NCI-H748 (cell line): ENCODE results near the gene ARL6IP4.
"Not testable (repeated sequence)": the region's sequence is repeated elsewhere in the genome, so short reads cannot be mapped to it uniquely, and the experiment has no call there.

Source experiments
- DNase-seq: peaks from one replicate; lab custom pipeline; 2025; ENCODE audit not compliant: unreplicated experiment; lab: John Stamatoyannopoulos, UW

ARL6IP4 gene

DNA sequence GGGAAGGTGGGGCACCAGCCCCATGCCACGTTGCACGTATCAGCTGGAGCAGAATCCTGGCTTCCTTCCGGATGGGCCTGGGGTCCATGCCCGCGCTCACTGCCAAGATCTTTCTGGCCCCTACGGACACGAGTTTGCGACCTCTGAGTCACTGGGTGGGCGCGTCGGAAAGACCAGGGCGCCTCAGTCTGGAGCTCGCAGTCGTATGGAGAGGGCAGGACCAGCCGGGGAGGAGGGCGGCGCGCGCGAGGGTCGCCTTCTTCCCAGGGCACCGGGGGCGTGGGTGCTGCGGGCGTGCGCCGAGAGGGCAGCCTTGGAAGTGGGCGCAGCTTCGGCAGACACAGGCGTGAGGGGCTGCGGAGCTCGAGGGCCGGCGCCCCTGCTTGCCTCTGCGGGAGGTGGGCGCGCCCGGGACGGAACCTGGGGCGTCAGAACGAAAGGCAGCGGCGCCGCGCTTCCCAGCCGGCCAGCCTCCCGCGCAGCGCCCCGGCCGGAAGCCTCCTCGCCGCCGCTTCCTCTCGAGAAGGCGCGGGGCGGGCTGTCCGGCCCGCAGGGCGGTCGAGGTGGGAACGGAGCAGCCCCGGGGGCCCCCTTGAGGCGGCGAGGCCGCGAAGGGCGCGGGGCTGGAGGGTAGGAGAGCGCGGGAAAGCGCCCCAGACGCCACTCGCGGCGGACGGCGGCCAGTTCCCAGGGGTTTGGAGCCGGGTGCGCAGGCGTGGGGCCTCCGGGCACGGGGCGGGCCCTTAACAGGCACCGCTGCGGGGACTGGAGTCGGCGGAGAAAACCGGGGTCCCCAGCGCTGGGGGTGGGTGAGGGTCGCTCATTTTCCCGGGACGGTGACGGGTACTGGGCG, at the start of gene ARL6IP4:
TSS of gene ARL6IP4 (plus strand) at position 499 of the 853 bp plus-strand sequence. CDS start 459 bp downstream, outside the sequence.
- DNase-seq, result peak; percentile 70

DNA sequence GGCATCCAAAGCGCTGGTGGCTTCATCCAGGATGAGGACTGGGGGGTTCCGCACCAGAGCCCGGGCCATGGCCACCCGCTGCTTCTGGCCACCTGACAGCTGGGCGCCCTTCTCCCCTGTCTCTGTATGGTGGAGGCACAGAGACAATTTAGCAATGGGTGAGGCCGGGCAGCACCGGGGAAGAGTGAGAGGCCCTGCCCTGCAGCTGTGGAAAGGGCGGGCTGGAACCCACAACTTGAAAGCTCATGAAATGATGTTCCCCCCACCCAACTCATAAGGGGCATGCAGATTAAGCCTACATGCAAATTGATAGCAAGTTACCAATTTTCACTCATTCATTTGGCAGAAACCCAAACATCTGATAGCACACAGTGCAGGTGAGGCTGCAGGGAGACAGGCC, 48.3 kb upstream of the ARL6IP4 start:
- DNase-seq, result no peak

DNA sequence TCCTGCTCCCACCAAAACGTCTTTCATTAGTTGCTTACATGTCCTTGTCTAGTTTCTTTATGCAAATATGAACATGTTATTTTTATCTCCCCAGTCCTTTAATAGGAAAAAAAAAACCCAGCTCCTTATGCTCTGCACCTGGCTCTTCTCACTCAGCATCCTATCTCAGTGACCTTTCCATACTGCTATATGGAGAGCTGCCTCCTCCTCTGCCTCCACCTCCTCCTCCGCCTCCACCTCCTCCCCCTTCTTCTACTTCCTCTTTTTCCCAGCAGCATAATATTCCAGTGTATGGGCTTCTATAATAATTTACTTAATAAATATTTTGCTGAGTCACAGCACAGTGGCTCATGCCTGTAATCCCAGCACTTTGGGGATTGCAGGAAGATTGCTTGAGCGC, 45.8 kb upstream of the ARL6IP4 start:
- no peak for DNase-seq

DNA sequence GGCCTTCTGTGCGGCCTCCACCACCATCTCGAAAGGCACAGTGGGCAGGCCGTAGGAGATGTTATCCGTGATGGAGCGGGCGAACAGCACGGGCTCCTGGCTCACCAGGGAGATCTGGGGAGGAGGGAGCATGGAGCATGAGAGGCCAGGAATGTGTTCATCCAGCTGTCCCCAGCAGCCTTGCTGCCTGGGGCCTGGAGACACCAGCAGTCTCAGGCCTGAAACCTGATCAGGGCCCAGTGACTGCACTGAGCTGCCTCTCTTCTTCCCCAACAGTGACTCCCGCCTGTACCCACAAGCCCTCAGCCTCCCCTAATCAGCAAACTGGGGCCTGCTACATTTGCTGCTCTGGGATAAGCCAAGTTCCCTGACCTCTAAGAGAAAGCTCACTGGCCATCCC, 45.2 kb upstream of the ARL6IP4 start:
- DNase-seq, result no peak

DNA sequence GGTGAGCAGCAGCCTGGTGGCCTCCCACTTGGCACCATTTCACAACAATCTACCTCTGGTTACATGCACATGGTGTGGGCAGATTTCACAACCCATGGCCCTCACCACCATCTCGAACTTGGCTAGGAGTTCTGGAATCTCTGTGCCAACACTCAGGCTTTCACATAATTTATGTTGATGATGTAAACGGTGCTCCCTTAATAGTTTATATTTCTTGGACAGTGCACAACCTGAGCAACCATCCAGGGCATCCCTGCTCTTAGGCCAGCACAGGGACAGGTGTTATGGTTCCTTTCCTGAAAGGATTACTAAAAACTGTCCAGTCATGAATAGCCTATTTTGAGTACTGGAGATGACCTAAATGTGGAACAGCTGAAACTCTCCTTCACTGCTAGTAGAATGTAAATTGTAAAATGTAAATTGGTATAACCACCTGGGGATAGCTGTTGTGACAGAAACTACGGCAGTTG, 42.8 kb upstream of the ARL6IP4 start:
- no peak for DNase-seq

DNA sequence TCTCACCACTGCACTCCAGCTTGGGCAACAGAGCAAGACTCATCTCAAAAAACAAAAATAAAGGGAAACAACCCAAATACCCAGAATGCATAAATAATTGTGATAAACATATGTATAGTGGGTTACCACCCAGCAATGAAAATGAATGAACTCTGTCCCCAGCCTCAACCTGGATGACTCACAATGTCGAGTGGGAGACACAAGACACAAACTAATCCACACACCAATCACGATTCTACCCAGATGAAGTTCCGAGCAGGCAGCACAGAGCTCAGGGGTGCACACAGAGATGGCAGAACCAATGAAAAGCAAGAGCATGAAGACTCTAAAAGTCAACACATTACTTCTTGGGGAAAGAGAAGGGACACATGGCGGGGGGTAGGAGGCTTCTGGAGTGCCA, 41.4 kb upstream of the ARL6IP4 start:
- DNase-seq, result no peak

DNA sequence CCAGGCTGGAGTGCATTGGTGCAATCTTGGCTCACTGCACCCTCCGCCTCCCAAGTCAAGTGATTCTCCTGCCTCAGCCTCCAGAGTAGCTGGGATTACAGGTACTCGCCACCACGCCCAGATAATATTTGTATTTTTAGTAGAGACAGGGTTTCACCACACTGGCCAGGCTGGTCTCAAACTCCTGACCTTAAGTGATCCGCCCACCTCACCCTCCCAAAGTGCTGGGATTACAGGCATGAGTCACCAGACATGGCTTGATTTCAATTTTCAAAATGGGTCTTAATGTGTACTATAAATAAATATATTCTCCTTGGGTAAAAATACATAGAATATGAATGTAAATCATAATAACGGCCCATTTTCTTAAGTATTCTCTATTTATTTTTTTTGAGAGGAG, 39.1 kb upstream of the ARL6IP4 start:
- DNase-seq, result not testable (repeated sequence)

DNA sequence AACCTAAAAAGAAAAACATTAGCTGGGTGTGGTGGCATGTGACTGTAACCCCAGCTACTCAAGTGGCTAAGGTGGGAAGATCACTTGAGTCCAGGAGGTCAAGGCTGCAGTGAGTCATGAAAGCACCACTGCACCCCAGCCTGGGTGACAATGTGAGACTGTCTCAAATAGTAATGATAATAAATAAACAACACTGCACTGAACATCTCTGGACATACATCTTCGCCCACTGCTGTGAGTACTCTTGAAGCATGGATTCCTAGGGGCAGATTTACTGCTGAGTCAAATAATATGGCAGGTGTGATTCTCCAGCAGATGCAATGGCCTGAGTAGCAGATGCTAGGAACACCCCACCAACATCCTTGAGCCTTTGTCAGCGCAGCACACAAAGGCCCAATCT, 37.8 kb upstream of the ARL6IP4 start:
- DNase-seq, result no peak

DNA sequence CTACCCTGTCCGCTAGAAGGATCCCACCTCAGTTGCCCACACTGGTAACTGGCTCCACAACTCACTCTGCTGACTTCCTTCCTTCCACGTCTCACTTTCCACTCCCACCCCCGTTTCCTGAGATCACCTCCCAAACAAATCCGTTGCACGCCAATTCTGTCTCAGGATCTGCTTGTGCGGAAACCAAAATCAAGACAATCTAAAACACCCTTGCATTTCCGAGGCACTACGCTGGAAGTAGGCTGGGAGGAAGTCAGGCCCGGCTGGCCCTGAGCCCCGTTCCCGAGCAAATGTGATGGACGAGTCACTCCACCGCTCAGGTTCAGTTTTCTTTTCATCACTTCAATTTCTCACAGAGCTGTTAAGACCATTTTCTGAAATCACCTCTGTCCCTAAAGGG, 37.3 kb upstream of the ARL6IP4 start:
- no peak for DNase-seq

DNA sequence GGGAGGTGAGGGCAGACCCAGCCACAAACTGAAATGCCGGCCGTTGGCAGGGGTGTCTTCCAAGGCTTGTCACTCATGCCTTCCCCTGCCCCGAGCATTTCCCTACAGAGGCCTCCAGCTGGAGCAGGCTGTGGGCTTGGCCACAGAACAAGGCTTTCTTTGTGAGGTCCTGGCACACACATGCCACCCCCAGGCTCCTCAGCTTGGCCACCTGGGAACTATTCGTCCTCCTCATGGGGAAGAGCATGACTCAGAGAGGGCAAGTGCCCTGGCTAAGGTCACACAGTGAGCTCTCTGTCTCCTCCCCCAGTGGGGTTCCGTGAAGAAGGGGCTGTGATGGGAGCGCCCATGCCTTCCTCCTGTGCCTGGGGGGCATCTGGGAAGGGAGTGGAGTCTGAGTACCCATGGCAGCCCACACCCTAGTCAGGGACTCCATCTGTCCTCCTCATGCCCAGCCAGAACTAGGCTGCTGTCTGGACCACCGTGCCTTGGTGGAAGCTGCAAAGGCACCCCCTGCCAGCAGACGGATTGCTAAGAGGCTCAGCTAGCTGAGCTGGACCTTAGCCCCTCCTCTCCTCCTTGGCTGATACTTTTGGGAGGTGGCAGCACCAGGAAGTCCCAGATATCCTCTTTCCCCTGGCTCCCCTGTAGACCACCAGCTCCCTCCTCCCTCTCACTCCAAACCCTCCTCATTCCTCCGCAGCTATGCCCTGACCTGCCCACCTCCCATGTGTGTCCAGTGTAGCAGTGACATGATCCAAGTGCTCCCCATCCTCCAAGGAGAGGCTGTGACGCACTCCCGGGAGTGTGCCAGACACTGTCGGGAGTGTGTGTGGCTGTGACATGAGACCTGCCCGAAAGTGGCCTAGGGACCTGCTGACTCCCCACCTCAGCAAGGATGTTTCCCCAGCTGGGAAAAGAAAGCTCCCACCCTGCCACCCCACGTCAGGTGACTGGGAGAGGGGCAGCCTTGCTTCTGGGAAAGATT, 35.6 kb upstream of the ARL6IP4 start:
- no peak for DNase-seq

DNA sequence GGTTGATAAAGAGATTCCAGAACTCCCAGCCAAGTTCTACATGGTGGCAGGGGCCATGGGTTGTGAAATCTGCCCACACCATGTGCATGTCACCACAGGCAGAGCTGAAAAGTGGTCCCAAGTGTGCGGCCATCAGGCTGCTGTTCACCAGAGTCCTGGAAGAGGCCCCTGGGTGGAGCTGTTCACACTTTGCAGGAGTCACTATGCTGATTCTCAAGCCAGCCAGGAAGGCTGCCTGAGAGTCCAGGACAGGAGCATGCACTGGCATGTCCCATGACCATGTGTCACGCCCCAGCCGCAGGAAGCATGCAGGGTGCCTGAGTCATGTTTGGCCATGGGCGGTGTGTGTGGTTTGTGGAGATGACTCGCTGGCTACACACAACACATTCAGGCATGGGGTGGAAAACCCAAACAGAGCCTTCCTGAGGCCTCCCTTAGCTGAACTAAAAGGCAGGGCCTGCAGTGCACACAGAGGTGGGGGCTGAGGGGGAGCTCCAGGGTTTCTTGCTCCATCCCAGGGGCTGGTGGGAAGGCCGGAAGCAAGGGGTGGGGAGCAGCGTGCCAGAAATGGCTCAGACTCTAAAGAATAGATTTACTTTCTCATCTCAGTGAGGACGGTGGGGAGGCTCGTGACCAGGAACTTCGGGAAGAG, 33.7 kb upstream of the ARL6IP4 start:
- no peak for DNase-seq

DNA sequence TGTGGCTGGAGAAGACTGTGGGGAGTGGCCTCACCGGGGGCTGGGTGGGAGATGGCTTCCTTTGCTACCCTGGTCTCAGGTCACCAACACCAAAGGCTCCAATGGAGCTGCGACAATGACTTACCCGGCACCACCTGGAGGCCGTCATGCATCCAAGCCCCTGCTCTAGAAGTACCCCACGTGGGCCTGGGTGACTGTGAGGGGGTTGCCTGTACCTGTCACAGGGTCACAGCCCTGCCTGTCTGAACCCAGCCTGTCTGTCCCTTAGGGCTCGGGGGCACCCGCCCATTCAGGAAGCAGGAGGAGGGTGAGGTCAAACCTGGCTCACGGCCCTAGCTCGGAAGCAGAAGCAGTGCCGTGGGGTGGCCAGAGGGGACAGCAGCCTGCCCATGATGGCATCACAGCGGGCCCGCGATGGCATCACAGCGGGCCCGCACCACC, 33.1 kb upstream of the ARL6IP4 start:
- DNase-seq, result no peak

DNA sequence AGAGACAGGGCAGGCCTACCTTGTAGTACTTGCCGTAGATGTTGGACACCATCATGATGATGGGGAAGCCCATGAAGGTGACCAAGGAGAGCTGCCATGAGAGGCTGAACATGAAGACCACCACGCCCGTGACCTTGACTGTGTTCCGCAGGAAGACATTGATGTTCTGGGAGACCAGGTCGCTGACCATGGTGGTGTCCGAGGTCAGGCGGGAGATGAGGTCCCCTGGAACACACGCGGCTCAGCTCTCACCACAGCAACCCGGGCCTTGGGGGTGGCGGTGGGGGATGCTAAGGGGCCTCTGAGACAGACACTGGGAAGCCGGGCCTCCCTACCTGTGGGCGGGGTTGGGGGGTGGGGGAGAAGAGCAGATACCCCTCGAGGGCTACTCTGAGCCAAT, 31.9 kb upstream of the ARL6IP4 start:
- no peak for DNase-seq

DNA sequence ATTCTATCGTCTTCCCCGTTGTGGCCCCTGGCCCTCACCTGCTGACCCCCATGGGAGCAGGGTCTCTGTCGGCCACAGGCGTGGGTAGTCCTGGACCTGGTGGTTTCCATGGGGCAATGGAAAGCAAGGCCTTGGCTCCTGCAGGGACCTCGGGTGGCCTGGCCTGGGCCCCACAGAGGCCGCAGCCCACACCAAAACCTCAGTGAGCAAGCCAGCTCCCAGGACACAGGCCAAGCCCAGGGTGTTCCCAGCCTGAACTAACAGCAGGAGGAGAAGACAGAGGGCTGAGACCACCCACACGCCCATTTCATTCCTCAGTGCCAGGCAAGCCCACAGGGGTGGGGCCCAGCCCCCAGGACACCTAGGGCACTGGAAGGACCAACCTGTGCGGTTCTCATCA, 31.1 kb upstream of the ARL6IP4 start:
- DNase-seq, result no peak

DNA sequence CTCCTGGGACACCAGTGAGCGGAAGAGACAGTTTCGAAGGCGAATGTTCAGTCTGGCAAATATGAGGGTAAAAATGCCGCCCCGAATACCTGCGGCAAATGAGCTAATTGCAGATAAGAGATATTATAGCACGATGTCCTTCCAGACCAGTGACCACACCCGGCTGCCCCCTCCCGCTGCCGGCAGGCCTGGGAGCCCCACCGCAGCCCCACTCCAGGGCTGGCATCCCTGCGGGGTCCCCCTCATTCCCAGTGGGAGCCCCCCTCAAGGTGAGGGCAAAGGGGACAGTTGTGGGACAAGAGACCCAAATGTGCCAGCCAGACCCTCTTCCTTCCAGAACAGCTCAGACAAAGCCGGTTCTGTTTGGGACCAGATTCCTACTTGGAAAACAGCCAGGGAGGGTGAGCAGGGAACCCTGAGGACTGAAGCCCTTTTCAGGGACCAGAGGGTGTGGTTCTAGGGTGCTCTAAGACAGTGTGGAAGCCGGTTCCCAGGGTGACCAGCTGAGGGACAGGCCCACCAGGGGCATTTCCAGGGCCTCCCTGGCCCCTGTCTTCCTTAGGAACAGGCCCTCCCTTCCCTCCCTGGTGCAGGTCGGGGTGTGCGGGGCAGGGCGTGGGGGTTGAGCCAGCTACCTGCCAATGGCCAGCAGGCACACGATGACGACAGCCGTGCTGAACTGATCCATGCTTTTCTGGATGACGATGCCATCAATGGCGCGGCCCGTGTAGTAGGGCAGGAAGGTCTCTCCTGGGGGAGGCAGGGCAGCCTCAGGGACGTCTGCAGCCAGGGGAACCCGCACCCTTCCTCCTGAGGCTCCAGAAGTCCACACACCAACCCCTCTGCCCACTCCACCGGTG, 30.4 kb upstream of the ARL6IP4 start:
- no peak for DNase-seq

DNA sequence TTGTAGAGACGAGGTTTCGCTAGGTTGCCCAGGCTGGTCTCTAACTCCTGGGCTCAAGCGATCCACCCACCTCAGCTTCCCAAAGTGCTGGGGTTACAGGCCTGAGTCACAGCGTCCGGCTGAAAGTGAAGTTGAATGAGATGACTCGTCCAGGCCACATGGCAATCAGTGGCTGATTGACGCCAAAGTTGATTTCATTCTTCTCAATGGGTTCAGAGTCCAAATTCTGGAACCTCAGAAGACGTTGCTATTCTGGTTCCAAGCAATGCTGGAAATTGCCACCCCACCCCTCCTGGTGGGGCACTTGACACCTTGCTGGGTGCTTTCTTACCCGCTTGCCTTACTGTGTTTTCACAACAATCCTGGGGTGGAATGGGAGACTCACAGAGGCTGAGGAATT, 29.1 kb upstream of the ARL6IP4 start:
- DNase-seq, result no peak

DNA sequence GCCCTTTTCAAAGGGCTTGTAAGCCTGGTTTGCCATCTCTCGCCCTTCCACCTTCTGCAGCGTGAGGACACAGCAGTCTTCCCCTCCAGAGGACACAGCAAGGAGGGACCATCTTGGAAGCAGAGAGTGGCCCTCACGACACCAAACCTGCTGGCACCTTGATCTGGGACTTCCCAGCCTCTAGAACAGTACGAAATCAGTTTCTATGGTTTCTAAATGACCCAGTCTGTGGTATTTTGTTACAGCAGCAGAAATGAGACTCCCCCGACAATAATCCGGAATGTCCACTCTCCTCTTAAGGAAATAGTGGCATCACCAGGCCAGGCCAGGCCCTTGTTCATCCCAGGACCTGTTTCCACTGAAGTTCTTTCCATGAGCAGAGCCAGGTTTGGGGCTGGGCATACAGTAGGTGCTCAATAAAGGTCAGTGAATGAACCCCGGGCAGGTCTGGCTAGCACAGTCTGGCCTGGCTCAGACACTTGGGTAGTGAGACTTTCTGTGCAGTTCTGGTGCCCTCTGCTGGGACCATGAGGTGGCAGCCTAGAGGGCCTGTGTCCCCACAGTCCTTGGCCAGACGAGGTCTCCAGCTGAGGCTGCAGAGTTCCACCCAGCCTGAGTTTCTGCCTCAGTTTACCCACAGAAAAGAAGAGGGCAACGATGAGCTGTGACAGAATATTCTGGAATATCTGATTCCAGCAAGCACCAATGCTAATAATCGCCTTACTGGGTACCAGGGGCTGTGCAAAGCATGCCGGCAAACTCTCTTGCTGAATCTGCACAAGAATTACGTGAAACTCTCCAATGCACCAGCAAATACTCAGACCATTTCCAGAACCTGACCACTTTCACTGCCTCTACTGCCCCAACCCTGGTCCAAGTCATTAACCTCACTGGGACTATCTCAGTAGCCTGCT, 28.2 kb upstream of the ARL6IP4 start:
- DNase-seq, result peak; percentile 56

DNA sequence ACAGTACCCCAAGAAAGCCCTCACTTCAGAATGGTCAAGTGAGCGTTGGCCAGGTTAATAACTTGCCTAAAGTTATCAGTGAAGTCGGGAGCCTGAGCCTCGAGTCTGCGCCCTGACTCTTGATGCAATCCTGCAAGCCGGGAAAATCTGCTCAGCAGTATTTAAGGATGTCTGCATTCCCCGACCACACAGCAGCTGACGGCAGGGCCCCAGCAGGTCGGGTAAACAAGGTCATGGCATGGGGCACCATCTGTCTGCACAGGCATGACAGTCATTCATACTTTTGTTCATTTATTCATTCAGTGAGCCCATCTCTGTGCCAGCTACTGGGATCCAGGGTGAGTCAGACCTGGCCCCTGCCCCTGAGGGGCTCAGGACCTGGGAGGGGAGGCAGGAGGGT, 25.3 kb upstream of the ARL6IP4 start:
- no peak for DNase-seq

DNA sequence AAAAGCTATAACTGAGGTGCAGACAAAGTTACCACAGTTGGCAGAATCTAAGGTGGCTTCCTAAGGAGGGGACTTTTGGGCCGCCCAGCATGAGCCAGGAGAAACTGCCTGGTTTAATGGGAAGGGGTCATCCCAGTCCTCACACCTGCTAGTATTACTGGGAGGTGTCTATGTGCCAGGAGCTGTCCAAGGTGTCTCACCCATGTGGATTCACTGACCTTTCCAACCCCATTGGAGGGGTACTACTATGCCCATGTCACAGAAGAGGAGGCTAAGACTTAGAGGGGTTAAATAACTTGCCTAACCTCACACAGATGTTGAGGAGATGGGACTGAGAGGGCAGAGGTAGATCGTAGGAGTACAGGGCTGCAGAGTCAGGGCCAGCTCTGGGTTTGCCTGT, 24.4 kb upstream of the ARL6IP4 start:
- no peak for DNase-seq
